RCC 7860 (cell line): ENCODE results near the gene EFHD1.
A peak's percentile ranks its signal among the peaks of the same experiment; 100 is the strongest.
"Not testable (repeated sequence)": the region's sequence is repeated elsewhere in the genome, so short reads cannot be mapped to it uniquely, and the experiment has no call there.

ENCODE experiments used
- DNase-seq: peaks from one replicate; pipeline ENCODE4 v3.0.0-alpha.2; 2015; ENCODE audit warnings: low spot score
- FAIRE-seq: peaks from 2 replicates; lab custom pipeline; 2012; peaks lifted over from hg19 to GRCh38; lab: Jason Lieb, UNC

The EFHD1 gene

GRCh38 chr2:232688201-232688600 lies 54.8 kb downstream of the EFHD1 start:
- DNase-seq (no peak), FAIRE-seq (no peak)

GRCh38 chr2:232689152-232689910 lies 55.9 kb downstream of the EFHD1 start:
- no peak for FAIRE-seq
- DNase-seq, result no peak

- FAIRE-seq, DNase-seq: not testable (repeated sequence)
Measured at GRCh38 chr2:232691117-232691516, 57.7 kb downstream of the EFHD1 start.

- no peak for DNase-seq
- no peak for FAIRE-seq
Measured at GRCh38 chr2:232693344-232693743, 59.9 kb downstream of the EFHD1 start.

- no peak for DNase-seq
- no peak for FAIRE-seq
Measured at GRCh38 chr2:232696609-232697058, 63.2 kb downstream of the EFHD1 start.

GRCh38 chr2:232697059-232697806 lies 63.8 kb downstream of the EFHD1 start, which contains the start of gene GIGYF2:
Gene GIGYF2 (plus strand): TSS chr2:232697331. CDS start chr2:232735198, 37,867 bp downstream.
- DNase-seq, result peak; percentile 89
- FAIRE-seq, result peak; percentile 70

GRCh38 chr2:232697807-232698110 lies 64.4 kb downstream of the EFHD1 start:
- DNase-seq, result no peak

GRCh38 chr2:232698556-232699091 lies 65.2 kb downstream of the EFHD1 start:
- FAIRE-seq, result no peak

More at GRCh38 chr2:232697807-232698110, 64.4 kb downstream of the EFHD1 start:
- FAIRE-seq, result no peak

GRCh38 chr2:232699110-232699509 lies 65.7 kb downstream of the EFHD1 start:
- FAIRE-seq (no peak), DNase-seq (no peak)

More at GRCh38 chr2:232698556-232699091, 65.2 kb downstream of the EFHD1 start:
- DNase-seq, result no peak

- DNase-seq (no peak), FAIRE-seq (no peak)
Measured at GRCh38 chr2:232700154-232700553, 66.8 kb downstream of the EFHD1 start.

- DNase-seq, result no peak
- FAIRE-seq, result no peak
Measured at GRCh38 chr2:232707076-232707475, 73.7 kb downstream of the EFHD1 start.

GRCh38 chr2:232713505-232713904 lies 80.1 kb downstream of the EFHD1 start:
- no peak for DNase-seq
- FAIRE-seq, result no peak

- DNase-seq (no peak), FAIRE-seq (no peak)
Measured at GRCh38 chr2:232714969-232715368, 81.6 kb downstream of the EFHD1 start.

GRCh38 chr2:232720056-232720455 lies 86.7 kb downstream of the EFHD1 start:
- not testable (repeated sequence) for DNase-seq, FAIRE-seq

- FAIRE-seq, result no peak
- DNase-seq, result no peak
Measured at GRCh38 chr2:232721261-232721660, 87.9 kb downstream of the EFHD1 start.

GRCh38 chr2:232721882-232722281 lies 88.5 kb downstream of the EFHD1 start:
- no peak for FAIRE-seq
- DNase-seq, result no peak

GRCh38 chr2:232723027-232723426 lies 89.6 kb downstream of the EFHD1 start:
- no peak for FAIRE-seq
- DNase-seq, result no peak

- FAIRE-seq (no peak), DNase-seq (no peak)
Measured at GRCh38 chr2:232728785-232729184, 95.4 kb downstream of the EFHD1 start.

- DNase-seq, result no peak
- FAIRE-seq, result peak; percentile 18
Measured at GRCh38 chr2:232731470-232731869, 98.1 kb downstream of the EFHD1 start.
